SKM-1 treated with dmso at 0.1 percent for 144 hours (cell line): ENCODE measurements around the gene LRCH4.

Source experiments
- DNase-seq: peaks from one replicate; lab custom pipeline; 2025; ENCODE audit not compliant: unreplicated experiment; lab: John Stamatoyannopoulos, UW

Gene LRCH4

GRCh38 chr7:100606313-100606712, 20.4 kb upstream of the LRCH4 start:
- no peak for DNase-seq

- no peak for DNase-seq
These were observed 19.3 kb upstream of the LRCH4 start for GRCh38 chr7:100604976-100605911.

GRCh38 chr7:100604028-100604975, 18.4 kb upstream of the LRCH4 start:
- peak; percentile 80 for DNase-seq

GRCh38 chr7:100603726-100604027, 17.7 kb upstream of the LRCH4 start:
- DNase-seq = no peak

- no peak for DNase-seq
These were observed 17.2 kb upstream of the LRCH4 start for GRCh38 chr7:100602889-100603725.

- no peak for DNase-seq
These were observed 14.8 kb upstream of the LRCH4 start for GRCh38 chr7:100600730-100601038.

GRCh38 chr7:100599911-100600729, 14.2 kb upstream of the LRCH4 start:
- DNase-seq = no peak

- no peak for DNase-seq
These were observed 12.5 kb upstream of the LRCH4 start for GRCh38 chr7:100598425-100598824.

GRCh38 chr7:100595188-100595587, 9.3 kb upstream of the LRCH4 start:
- no peak for DNase-seq

GRCh38 chr7:100591596-100591995, 5.7 kb upstream of the LRCH4 start:
- no peak for DNase-seq

GRCh38 chr7:100590077-100590737, 4.3 kb upstream of the LRCH4 start:
- no peak for DNase-seq

GRCh38 chr7:100589341-100589947, 3.5 kb upstream of the LRCH4 start:
- no peak for DNase-seq

GRCh38 chr7:100588438-100588837, 2.5 kb upstream of the LRCH4 start:
- DNase-seq = peak; percentile 10

- DNase-seq = peak; percentile 99
These were observed 517 bp upstream of the LRCH4 start, which contains the start of gene FBXO24 for GRCh38 chr7:100586266-100587025. Gene FBXO24 (plus strand): TSS chr7:100586328. CDS start chr7:100586626, 298 bp downstream.

- no peak for DNase-seq
These were observed 1.0 kb downstream of the LRCH4 start for GRCh38 chr7:100584683-100585510.

- peak; percentile 87 for DNase-seq
These were observed 1.8 kb downstream of the LRCH4 start for GRCh38 chr7:100584054-100584682.
